SK-N-SH (cell line): Measurements from ENCODE around the gene COL4A2.

Source experiments
- CTCF ChIP-seq: fragments of 200-600 bp; sonication (generic); IDR thresholded peaks from 2 replicates; pipeline ENCODE4 v1.6.1; 2017; ENCODE audit warnings: antibody characterized with exemption, mild to moderate bottlenecking, moderate library complexity
- EP300 ChIP-seq, 2 experiments: IDR thresholded peaks; 2 replicates each; pipeline versions ENCODE4 v1.4.0 to v1.6.1; 2012; ENCODE audit warnings: borderline replicate concordance in 1 of 2, low read depth in 1 of 2, low read length in 1 of 2
- EZH2phosphoT487 ChIP-seq: fragments of 200-600 bp; sonication (generic); IDR thresholded peaks from 2 replicates; pipeline ENCODE4 v1.6.1; 2017; ENCODE audit warnings: low read depth, mixed run types, mild to moderate bottlenecking, antibody characterized with exemption, moderate library complexity, borderline replicate concordance
- MXI1 ChIP-seq: IDR thresholded peaks from 2 replicates; pipeline ENCODE4 v1.6.1; 2012; ENCODE audit warnings: mild to moderate bottlenecking, low read depth, low read length, improper control_type of control experiment
- POLR2AphosphoS5 ChIP-seq: IDR thresholded peaks from 2 replicates; pipeline ENCODE4 v1.6.1; 2012; ENCODE audit warnings: low read depth, low read length

GRCh38 chr13:110511509-110512181, 204.6 kb downstream of the COL4A2 start:
- TF ChIP-seq MXI1, result no peak
- no peak for TF ChIP-seq CTCF
- no peak for TF ChIP-seq EZH2phosphoT487
- no peak for TF ChIP-seq POLR2AphosphoS5
- TF ChIP-seq EP300 (IDR thresholded peaks at IDR 0.05; ENCODE audit: borderline replicate concordance in 1 of 2, low read depth in 1 of 2, low read length in 1 of 2), result no peak
